ENCODE data around the gene SSU72.
"Not testable (repeated sequence)": the region's sequence is repeated elsewhere in the genome, so short reads cannot be mapped to it uniquely, and the experiment has no call there.

The SSU72 gene

DNA sequence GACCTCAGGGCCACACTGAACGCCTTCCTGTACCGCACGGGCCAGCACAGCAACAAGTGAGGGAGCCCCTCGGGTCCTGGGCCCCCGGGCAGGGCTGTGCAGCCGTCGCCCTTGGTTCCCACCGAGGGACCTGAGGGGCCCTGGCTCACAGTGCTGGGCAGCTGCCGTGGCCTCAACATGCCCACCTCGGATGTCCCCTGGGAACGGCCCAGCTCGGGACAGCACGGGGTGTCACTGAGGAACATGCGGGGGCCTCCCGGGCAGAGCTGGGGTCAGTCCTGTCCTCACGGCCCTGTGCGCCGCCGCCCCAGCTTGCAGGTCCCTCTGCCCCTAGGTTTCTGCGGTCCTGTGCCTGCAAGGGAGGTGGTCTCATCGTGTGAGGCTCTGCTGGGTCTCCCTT, 48.2 kb downstream of the SSU72 start:
- not testable (repeated sequence) for DNase-seq (ENCODE audit: low read depth)

- DNase-seq (ENCODE audit: low read depth): not testable (repeated sequence)
Measured at GRCh38 chr1:1524750-1525383, 49.8 kb downstream of the SSU72 start.

- not testable (repeated sequence) for DNase-seq (ENCODE audit: low read depth)
Measured at GRCh38 chr1:1523651-1524050, 51.0 kb downstream of the SSU72 start.

DNA sequence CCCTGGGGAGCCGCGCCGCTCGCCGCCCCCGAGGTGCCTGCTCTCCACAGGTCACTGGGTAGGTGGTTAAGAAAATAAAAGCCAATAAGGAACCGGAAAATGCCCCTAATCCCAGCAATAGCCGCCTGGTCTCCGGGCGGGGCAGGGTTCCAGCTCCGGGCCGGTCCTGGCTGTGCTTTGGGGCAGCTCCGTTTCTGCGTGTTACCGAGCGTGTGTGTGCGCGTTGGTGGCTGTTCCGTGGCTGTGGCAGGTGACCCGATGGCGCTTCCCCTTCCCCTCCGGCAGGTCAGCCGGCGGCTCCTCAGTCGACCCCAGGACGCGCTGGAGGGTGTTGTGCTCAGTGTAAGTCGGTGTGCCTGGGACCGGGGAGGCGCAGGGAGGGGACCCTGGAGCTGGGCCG, 51.4 kb downstream of the SSU72 start:
- DNase-seq (ENCODE audit: low read depth): not testable (repeated sequence)

GRCh38 chr1:1522536-1522935, 52.1 kb downstream of the SSU72 start:
- not testable (repeated sequence) for DNase-seq (ENCODE audit: low read depth)

- no peak for DNase-seq (ENCODE audit: low read depth)
Measured at GRCh38 chr1:1521331-1521730, 53.3 kb downstream of the SSU72 start.

DNA sequence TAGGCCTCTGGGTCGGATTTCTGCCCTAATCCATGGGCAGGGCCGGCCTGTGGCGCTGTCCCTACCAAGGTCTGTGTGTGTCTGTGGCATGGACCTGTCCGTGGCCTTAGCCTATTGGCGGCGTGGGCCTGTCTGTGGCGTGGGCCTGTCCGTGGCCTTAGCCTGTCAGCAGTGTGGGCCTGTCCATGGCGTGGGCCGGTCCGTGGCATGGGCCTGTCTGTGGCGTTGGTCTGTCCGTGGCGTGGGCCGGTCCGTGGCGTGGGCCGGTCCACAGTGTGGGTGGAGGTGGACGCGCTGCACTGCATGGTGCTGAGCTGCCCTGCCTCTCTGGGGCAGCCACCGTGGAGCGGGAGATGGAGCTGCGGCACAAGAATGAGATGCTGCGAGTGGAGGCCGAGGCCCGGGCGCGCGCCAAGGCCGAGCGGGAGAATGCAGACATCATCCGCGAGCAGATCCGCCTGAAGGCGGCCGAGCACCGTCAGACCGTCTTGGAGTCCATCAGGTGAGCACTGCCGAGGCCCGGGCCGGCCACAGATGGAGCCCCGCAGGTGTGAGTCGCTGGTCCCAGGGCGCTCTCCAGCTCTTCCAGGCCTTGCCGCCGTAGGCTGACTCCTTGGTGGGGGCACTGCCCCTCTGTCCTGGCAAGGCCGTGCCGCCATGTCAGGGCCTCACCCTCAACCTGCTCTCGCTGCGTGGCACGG, 54.7 kb downstream of the SSU72 start:
- DNase-seq (ENCODE audit: low read depth): not testable (repeated sequence)

GRCh38 chr1:1518621-1519007, 56.0 kb downstream of the SSU72 start:
- not testable (repeated sequence) for DNase-seq (ENCODE audit: low read depth)

- no peak for DNase-seq (ENCODE audit: low read depth)
Measured at GRCh38 chr1:1517973-1518620, 56.6 kb downstream of the SSU72 start.

GRCh38 chr1:1516923-1517322, 57.7 kb downstream of the SSU72 start:
- DNase-seq (ENCODE audit: low read depth): not testable (repeated sequence)

GRCh38 chr1:1514376-1514775, 60.3 kb downstream of the SSU72 start:
- DNase-seq (ENCODE audit: low read depth): not testable (repeated sequence)

DNA sequence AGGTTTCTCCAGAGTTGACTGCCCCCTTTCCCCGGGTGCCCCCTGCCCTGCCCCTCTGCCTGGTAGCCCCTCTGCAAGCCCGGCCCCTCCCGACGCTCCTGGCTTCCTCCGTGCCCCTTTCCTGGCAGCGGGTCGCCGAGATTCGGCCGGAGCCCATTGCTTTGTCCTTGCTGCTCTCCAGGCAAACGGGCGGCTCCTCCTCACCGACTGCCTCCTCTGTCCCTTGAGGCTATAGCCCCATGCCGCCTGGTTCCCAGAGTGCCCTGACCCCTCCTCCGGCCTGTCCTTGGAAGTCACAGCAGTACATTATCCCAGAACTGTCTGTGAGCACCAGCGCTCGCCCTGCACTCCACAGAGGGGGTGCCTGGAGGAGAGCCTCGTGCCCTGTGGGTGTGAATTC, 61.0 kb downstream of the SSU72 start:
- not testable (repeated sequence) for DNase-seq (ENCODE audit: low read depth)

- peak; percentile 17 for DNase-seq (ENCODE audit: low read depth)
Measured at GRCh38 chr1:1512425-1512824, 62.2 kb downstream of the SSU72 start.

GRCh38 chr1:1511533-1512285, 63.0 kb downstream of the SSU72 start, which contains the start of gene ATAD3A:
Gene ATAD3A, plus strand, starts transcription at chr1:1512162. Its CDS starts 107 bp downstream, at chr1:1512269.
- DNase-seq (ENCODE audit: low read depth): peak; percentile 93

GRCh38 chr1:1510912-1511532, 63.6 kb downstream of the SSU72 start:
- no peak for DNase-seq (ENCODE audit: low read depth)

- DNase-seq (ENCODE audit: low read depth): not testable (repeated sequence)
Measured at GRCh38 chr1:1509465-1509850, 65.2 kb downstream of the SSU72 start.

DNA sequence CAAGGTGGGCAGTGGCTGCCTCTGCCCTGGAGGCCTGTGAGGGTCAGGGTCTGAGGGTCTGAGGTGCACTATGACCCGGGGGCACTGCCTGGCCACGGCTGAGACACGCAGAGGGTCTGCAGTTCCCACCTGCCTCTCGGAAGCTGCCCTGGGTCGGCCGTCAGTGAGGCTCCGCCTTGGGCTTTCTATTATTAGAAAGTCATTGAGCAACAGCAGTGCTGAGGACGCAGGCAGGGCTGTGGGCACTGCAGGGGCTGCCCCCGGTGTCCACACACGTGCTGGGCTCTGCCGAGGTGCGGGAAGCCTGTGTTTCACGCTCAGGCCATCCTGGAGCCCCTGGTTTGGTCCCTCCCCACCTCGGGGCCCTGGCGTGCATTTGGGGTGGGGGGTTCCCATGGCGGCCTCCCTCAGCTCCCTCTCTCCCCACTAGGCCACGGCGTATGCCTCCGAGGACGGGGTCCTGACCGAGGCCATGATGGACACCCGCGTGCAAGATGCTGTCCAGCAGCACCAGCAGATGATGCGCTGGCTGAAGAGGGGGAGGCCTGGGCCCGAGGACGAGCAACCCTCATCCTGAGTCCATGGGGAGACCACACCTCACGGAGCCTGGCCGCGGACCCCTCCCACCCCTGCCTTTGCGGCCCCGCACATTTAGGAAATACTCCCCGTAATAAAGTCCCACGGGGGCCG, 65.7 kb downstream of the SSU72 start:
- DNase-seq (ENCODE audit: low read depth): not testable (repeated sequence)

DNA sequence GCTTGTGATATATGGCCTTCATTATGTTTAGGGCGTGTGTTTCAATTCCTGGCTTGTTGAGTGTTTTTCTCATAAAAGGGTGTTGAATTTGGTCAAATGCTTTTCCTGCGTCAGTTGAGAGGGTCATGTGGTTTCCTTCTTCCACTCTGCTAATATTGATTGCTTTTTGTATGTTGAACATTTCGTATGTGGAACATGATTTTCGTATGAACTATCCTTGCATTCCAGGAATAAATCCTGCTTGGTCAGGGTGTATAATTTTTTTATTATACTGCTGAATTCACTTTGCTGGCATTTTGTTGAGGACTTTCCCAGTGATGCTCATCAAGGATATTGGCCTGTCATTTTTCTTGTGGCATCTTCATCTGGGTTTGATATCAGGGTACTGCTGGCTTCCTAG, 67.4 kb downstream of the SSU72 start:
- no peak for DNase-seq (ENCODE audit: low read depth)

GRCh38 chr1:1505801-1506200, 68.9 kb downstream of the SSU72 start:
- DNase-seq (ENCODE audit: low read depth): not testable (repeated sequence)

DNA sequence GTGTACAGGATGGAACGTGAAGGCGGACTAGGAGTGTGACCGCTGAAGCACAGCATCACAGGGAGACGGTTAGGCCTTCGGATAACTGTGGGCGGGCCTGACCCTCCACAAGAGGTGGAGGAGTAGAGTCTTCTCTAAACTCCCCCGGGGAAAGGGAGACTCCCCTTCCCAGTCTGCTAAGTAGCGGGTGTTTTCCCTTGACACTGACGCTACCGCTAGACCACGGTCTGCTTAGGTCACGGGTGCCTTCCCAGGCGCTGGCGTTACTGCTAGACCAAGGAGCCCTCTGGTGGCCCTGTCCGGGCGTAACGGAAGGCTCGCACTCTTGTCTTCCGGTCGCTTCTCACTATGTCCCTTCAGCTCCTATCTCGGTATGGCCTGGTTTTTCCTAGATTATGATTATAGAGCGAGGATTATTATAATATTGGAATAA, 69.3 kb downstream of the SSU72 start:
- not testable (repeated sequence) for DNase-seq (ENCODE audit: low read depth)

DNA sequence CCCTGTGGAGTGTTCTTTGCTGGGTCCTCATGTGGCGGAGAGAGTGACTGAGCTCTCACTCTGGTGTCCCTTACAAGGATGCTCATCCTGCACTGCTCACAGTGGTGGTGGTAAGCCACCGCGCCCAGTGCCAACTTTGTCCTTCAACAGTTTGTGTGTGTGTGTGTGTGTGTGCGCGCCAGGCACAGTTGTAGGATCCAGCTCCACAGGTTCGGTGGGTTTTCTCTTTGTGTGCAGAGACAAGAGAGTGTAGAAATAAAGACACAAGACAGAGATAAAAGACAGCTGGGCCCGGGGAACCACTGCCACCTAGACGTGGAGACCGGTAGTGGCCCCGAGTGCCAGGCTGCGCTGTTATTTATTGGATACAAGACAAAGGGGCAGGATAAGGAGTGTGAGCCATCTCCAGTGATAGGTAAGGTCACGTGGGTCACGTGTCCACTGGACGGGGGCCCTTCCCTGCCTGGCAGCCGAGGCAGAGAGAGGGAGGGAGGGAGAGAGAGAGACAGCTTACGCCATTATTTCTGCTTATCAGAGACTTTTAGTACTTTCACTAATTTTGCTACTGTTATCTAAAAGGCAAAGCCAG, 69.8 kb downstream of the SSU72 start:
- DNase-seq (ENCODE audit: low read depth): peak; percentile 28

Measured in stimulated activated CD8-positive, alpha-beta memory T cell treated with anti-CD3 and anti-CD28 coated beads, Interleukin-12 subunit alpha, Interleukin-12 subunit beta, amount 100 ng/mL, for 4 hours (primary cell).